AG09309 (cell line): ENCODE measurements around the gene OR10V1.
"Not testable (repeated sequence)": the region's sequence is repeated elsewhere in the genome, so short reads cannot be mapped to it uniquely, and the experiment has no call there.

Experiments used
- DNase-seq: peaks from one replicate; pipeline ENCODE4 v3.0.0-alpha.2; 2010; ENCODE audit warnings: low read depth
- H3K4me3 ChIP-seq: 2 replicates; pipeline ENCODE4 v1.5.1; 2011; ENCODE audit warnings: mild to moderate bottlenecking, low read depth, low read length, moderate library complexity; ENCODE audit not compliant: control insufficient read depth
- CTCF ChIP-seq: IDR thresholded peaks from 2 replicates; pipeline ENCODE4 v1.5.1; 2011; ENCODE audit warnings: mild to moderate bottlenecking, low read depth, low read length, inconsistent platforms; ENCODE audit not compliant: insufficient read depth, control insufficient read depth; ENCODE audit errors: missing control alignments

The OR10V1 gene

GRCh38 chr11:59716051-59716450 lies 2.4 kb upstream of the OR10V1 start:
- H3K4me3 ChIP-seq: no peak overlapping the region
- no peak for DNase-seq
- TF ChIP-seq CTCF: no peak

GRCh38 chr11:59710136-59710847 lies 3.4 kb downstream of the OR10V1 start:
- no peak for DNase-seq
- no peak overlapping the region for H3K4me3 ChIP-seq
- TF ChIP-seq CTCF: no peak

GRCh38 chr11:59708537-59708936 lies 5.1 kb downstream of the OR10V1 start:
- TF ChIP-seq CTCF: no peak
- no peak overlapping the region for H3K4me3 ChIP-seq
- DNase-seq: no peak

GRCh38 chr11:59707371-59707770 lies 6.3 kb downstream of the OR10V1 start:
- TF ChIP-seq CTCF: no peak
- DNase-seq: no peak

GRCh38 chr11:59706518-59707285 lies 6.9 kb downstream of the OR10V1 start:
- TF ChIP-seq CTCF: no peak
- H3K4me3 ChIP-seq: no peak overlapping the region
- peak; percentile 18 for DNase-seq

More at GRCh38 chr11:59707371-59707770, 6.3 kb downstream of the OR10V1 start:
- H3K4me3 ChIP-seq: no peak overlapping the region

GRCh38 chr11:59705294-59705693 lies 8.4 kb downstream of the OR10V1 start:
- no peak for DNase-seq
- TF ChIP-seq CTCF: no peak
- H3K4me3 ChIP-seq: no peak overlapping the region

GRCh38 chr11:59703515-59703914 lies 10.1 kb downstream of the OR10V1 start:
- H3K4me3 ChIP-seq, DNase-seq: not testable (repeated sequence)

- not testable (repeated sequence) for H3K4me3 ChIP-seq, DNase-seq
Measured at GRCh38 chr11:59700157-59700556, 13.5 kb downstream of the OR10V1 start.
